IPS-20b (cell line): ENCODE data around the gene GPR15LG.

Experiments used
- H3K27ac ChIP-seq: one replicate; pipeline ENCODE4 v1.5.1; 2013; ENCODE audit warnings: low read length
- H3K27me3 ChIP-seq: 2 replicates; pipeline ENCODE4 v1.6.1; 2013; ENCODE audit warnings: mild to moderate bottlenecking, low read length, inconsistent platforms; ENCODE audit not compliant: insufficient read depth
- H3K36me3 ChIP-seq: 2 replicates; pipeline ENCODE4 v1.6.1; 2013; ENCODE audit warnings: low read depth, mild to moderate bottlenecking, inconsistent platforms, low read length, moderate library complexity; ENCODE audit not compliant: insufficient read depth
- H3K4me1 ChIP-seq: 2 replicates; pipeline ENCODE4 v1.6.1; 2013; ENCODE audit warnings: mild to moderate bottlenecking, control low read depth, inconsistent platforms, low read length, moderate library complexity; ENCODE audit not compliant: insufficient read depth
- H3K4me3 ChIP-seq: 2 replicates; pipeline ENCODE4 v1.5.1; 2013; ENCODE audit warnings: mild to moderate bottlenecking, low read length, inconsistent platforms
- H3K9ac ChIP-seq: 2 replicates; pipeline ENCODE4 v1.6.1; 2013; ENCODE audit warnings: low read depth, mild to moderate bottlenecking, inconsistent platforms, low read length, moderate library complexity
- H3K9me3 ChIP-seq: 2 replicates; pipeline ENCODE4 v1.6.1; 2013; ENCODE audit warnings: mild to moderate bottlenecking, low read depth, low read length, inconsistent platforms; ENCODE audit not compliant: insufficient read depth

GPR15LG gene

DNA sequence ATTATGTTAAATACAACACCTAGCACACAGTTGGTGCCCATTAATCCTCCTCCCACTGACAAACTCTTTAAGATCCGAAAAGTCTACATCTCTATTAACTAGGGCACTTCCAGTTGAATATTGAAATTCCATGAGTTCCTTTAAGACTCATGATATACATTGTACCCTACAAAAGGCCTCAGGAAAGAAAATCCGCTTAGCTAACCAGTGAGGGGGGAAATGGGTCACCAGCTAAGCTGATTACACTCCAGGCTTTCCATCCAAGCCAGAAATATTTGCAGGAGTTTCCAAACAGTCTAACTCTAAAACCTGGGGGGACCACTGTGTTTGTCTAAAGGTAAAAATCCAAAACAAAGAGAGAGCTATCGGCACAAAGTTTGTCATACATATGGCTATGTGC lies 53.0 kb downstream of the GPR15LG start:
- Histone ChIP-seq H3K4me3 (no peak overlapping the region), H3K9me3 (no peaks in the 10 kb centered on the region), H3K4me1 (no peaks in the 10 kb centered on the region), H3K27ac (no peak overlapping the region), H3K27me3 (peaks cover 25% of the 10 kb centered on the region; the same call in 1 of the 2 replicates), H3K36me3 (no peaks in the 10 kb centered on the region), H3K9ac (no peak overlapping the region)

DNA sequence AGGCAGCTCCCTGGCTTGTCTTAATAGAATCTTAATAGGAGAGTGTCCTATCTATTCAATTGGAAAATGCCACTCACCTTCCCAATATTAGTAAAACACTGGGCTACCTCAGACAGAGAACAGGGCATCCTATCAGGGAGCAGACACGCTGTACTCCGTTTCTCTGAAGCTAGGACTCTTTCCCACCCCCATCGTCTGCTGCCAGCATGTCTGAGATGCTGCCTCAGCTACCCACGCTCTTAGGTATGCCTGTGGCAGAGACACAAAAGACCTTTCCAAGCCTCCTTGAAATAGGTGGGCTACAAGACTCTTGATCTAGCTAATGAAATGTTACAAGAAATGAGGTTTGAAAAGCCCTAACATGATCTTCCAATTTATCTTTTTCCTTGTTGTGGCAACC lies 54.2 kb downstream of the GPR15LG start:
- no peak overlapping the region for H3K4me3 ChIP-seq
- peaks cover 25% of the 10 kb centered on the region; the same call in 1 of the 2 replicates for H3K27me3 ChIP-seq
- no peaks in the 10 kb centered on the region for H3K4me1 ChIP-seq
- H3K9me3 ChIP-seq: no peaks in the 10 kb centered on the region
- H3K9ac ChIP-seq: no peak overlapping the region
- H3K27ac ChIP-seq: no peak overlapping the region
- H3K36me3 ChIP-seq: no peaks in the 10 kb centered on the region

DNA sequence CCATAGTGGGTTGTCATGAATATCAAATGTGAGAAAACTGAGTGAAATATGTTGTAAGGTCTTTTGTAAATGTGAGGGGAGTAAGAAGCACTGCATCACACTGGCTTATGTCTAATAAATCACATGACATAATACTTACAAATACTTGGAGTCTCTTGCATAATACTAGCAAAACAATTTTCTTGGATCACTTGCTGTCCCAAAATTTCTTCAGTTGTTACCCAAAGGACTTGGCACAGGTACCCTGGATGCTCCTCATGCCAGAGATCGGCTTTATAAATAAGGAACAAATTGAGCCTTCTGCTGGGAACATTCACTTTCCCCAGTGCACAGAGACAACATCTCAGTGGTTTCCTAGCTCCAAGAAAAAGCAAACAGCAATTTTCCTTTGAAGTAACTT lies 56.8 kb downstream of the GPR15LG start:
- Histone ChIP-seq H3K27me3 (peaks cover 18% of the 10 kb centered on the region; the same call in 1 of the 2 replicates), H3K27ac (no peak overlapping the region), H3K36me3 (no peaks in the 10 kb centered on the region), H3K4me1 (no peaks in the 10 kb centered on the region), H3K9me3 (no peaks in the 10 kb centered on the region), H3K4me3 (no peak overlapping the region), H3K9ac (no peak overlapping the region)

DNA sequence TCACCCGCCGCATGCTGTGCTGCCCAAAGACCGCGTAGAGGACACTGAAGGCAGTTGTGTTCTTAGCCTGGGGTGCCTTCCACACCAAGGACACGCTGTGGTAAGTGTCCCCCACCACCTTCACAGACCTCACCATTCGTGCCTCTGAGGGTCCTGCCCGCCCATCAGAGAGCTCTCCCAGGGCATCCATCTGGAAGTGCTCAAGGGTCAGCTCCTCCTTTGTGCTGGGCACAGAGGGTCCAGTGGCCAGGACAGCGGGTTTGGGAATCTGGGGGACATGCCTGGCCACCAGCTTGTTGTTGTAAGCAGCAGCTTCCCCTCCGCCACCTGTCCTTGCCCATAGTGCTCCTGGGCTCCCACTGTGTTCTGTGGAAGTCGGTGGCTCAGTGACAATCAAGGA lies 58.8 kb downstream of the GPR15LG start:
- H3K4me3 ChIP-seq: no peak overlapping the region
- H3K9me3 ChIP-seq: no peaks in the 10 kb centered on the region
- peaks cover 16% of the 10 kb centered on the region for H3K27me3 ChIP-seq
- no peak overlapping the region for H3K9ac ChIP-seq
- no peaks in the 10 kb centered on the region for H3K4me1 ChIP-seq
- H3K36me3 ChIP-seq: no peaks in the 10 kb centered on the region
- H3K27ac ChIP-seq: no peak overlapping the region

DNA sequence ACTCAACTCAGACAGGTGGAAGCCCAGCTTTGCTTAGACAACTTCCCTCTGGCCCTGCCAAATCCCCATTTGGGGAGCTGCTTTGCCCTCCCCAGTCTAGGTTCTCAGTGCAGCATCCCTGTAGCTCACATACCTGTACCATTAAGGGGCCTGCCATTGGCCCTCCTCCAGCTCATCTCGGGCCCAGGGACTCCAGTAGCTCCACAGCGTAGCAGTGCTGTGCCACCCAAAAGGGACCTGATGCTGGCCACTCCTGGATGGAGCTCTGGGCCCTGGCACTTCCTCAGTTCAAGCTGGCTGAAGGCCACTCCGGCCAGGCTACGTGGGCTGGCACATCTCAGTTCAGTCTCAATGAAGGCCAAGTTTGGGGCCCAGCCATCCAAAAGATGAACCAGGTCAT lies 60.3 kb downstream of the GPR15LG start:
- peaks cover 24% of the 10 kb centered on the region for H3K27me3 ChIP-seq
- no peak overlapping the region for H3K4me3 ChIP-seq
- no peaks in the 10 kb centered on the region for H3K36me3 ChIP-seq
- H3K9ac ChIP-seq: no peak overlapping the region
- no peaks in the 10 kb centered on the region for H3K9me3 ChIP-seq
- H3K27ac ChIP-seq: no peak overlapping the region
- no peaks in the 10 kb centered on the region for H3K4me1 ChIP-seq

DNA sequence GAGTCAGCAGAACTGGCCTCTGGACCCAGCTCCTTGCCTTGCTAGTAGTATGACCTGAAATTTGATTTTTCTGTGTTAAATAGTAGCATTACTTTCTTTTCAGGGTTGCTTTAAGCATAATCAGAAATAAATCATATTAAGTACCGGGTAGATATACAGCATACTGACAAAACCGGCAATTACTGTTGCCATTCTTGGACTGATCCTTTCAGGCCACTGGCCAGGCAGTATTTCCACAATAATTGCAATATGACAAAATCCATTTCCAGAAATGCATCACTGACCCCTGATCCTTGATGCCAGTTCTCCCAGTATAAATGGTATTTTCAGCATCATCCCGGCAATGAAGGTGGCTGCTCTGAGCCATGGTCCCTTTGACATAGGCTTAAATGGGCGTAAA lies 60.9 kb downstream of the GPR15LG start:
- Histone ChIP-seq H3K27me3 (peaks cover 24% of the 10 kb centered on the region), H3K4me1 (no peaks in the 10 kb centered on the region), H3K27ac (no peak overlapping the region), H3K9me3 (no peaks in the 10 kb centered on the region), H3K9ac (no peak overlapping the region), H3K36me3 (no peaks in the 10 kb centered on the region), H3K4me3 (no peak overlapping the region)
